K562 (cell line): ENCODE measurements around the gene DOK4. TPM values are rescaled to one million over a fixed set of nuclear protein-coding genes. Genes with fewer than 3 reads are reported as not detected.

Experiments
- ATF7 ChIP-seq: fragments of 450-650 bp; IDR thresholded peaks from 2 replicates; pipeline ENCODE4 v1.7.1; 2014; ENCODE audit warnings: mild to moderate bottlenecking, moderate library complexity
- BRD9 ChIP-seq: fragments of 450-650 bp; IDR thresholded peaks from 2 replicates; pipeline ENCODE4 v1.6.1; 2018; ENCODE audit warnings: low read depth; ENCODE audit not compliant: partially characterized antibody
- C11orf30 ChIP-seq: fragments of 450-650 bp; IDR thresholded peaks from 2 replicates; pipeline ENCODE4 v1.6.1; 2016; ENCODE audit warnings: low read depth, mild to moderate bottlenecking
- FOXJ3 ChIP-seq: sonication (generic); formaldehyde crosslinking; IDR thresholded peaks from 2 replicates; pipeline ENCODE4 v1.4.0; 2020; ENCODE audit warnings: mild to moderate bottlenecking, missing genetic modification reagents
- GATA2 ChIP-seq: sonication (generic); formaldehyde crosslinking; IDR thresholded peaks from 2 replicates; pipeline ENCODE4 v1.4.0; 2020; ENCODE audit warnings: mild to moderate bottlenecking, missing genetic modification reagents
- NBN ChIP-seq: fragments of 450-650 bp; IDR thresholded peaks from 2 replicates; pipeline ENCODE4 v1.6.1; 2016; ENCODE audit warnings: low read depth, mild to moderate bottlenecking
- NR2C1 ChIP-seq, 2 experiments: fragments of 450-650 bp; IDR thresholded peaks; 2 replicates each; pipeline ENCODE4 v1.6.1; 2017; ENCODE audit warnings: mild to moderate bottlenecking in 2 of 2, antibody characterized with exemption in 1 of 2, inconsistent platforms in 1 of 2, missing compliant biosample characterization in 1 of 2, missing genetic modification characterization in 1 of 2
- NR3C1 ChIP-seq: sonication (generic); formaldehyde crosslinking; IDR thresholded peaks from 2 replicates; pipeline ENCODE4 v1.8.1; 2022; ENCODE audit warnings: missing genetic modification reagents
- NRF1 ChIP-seq, 2 experiments: fragments of 450-650 bp; IDR thresholded peaks in 1 of 2; conservative IDR thresholded peaks in 1 of 2; 2 replicates each; pipeline ENCODE4 v1.6.1; 2014; ENCODE audit warnings: mild to moderate bottlenecking in 2 of 2
- PYGO2 ChIP-seq: fragments of 450-650 bp; IDR thresholded peaks from 2 replicates; pipeline ENCODE4 v1.6.1; 2016; ENCODE audit warnings: mild to moderate bottlenecking, missing genetic modification characterization, moderate library complexity, missing compliant biosample characterization
- SMARCC2 ChIP-seq: fragments of 450-650 bp; IDR thresholded peaks from 2 replicates; pipeline ENCODE4 v1.6.1; 2017; ENCODE audit warnings: antibody characterized with exemption, moderate library complexity, mild to moderate bottlenecking, low read depth
- XRCC5 ChIP-seq: fragments of 200-400 bp; formaldehyde crosslinking; IDR thresholded peaks from 2 replicates; pipeline ENCODE4 v1.6.1; 2017; ENCODE audit warnings: low read depth, mild to moderate bottlenecking, low read length
- ZEB2 ChIP-seq: fragments of 450-650 bp; IDR thresholded peaks from 2 replicates; pipeline ENCODE4 v1.6.1; 2016
- ZKSCAN8 ChIP-seq: fragments of 200-800 bp; sonication (Bioruptor generic); IDR thresholded peaks from 2 replicates; pipeline ENCODE4 v1.6.1; 2016; ENCODE audit warnings: missing genetic modification characterization, missing compliant biosample characterization
- ZNF143 ChIP-seq: sonication (generic); formaldehyde crosslinking; IDR thresholded peaks from 2 replicates; pipeline ENCODE4 v1.9.0; 2022; ENCODE audit warnings: mild to moderate bottlenecking, missing genetic modification reagents
- polyA plus RNA-seq, 8 experiments: library from polyadenylated mRNA; depleted of rRNA in 4 of 8; stranded (reverse) in 5 of 8; unstranded in 3 of 8; fragments of >200 nt; fragmentation: Nextera tagmentation in 2 of 8; fragmentation: Illumina TruSeq in 1 of 8; extraction: Ambion mirVana in 2 of 8; extraction: Trizol in 1 of 8; gene quantifications; 2 replicates each; pipeline versions ENCODE4 v1.2.1 to v1.2.3, GENCODE V29; 2011 to 2014; ENCODE audit warnings: inconsistent platforms in 1 of 8, missing spikeins in 1 of 8
- total RNA-seq, 7 experiments: library from RNA; depleted of rRNA in 6 of 7; stranded (reverse); fragments of >200 nt in 6 of 7; fragmentation: Illumina TruSeq in 2 of 7; extraction: Trizol in 2 of 7; gene quantifications; 2 replicates each; pipeline versions ENCODE4 v1.2.1 to v1.2.3, GENCODE V29; 2011 to 2021; ENCODE audit warnings: low replicate concordance in 1 of 7
- TF ChIP-seq, protein P1 (sequence below): fragments of 250-450 bp; sonication (Bioruptor Pico); IDR thresholded peaks from 2 replicates; pipeline ENCODE4 v1.4.0; 2020
- TF ChIP-seq, protein P2 (sequence below): sonication (generic); formaldehyde crosslinking; IDR thresholded peaks from 2 replicates; pipeline ENCODE4 v1.9.0; 2022; ENCODE audit warnings: mild to moderate bottlenecking, missing genetic modification reagents
- TF ChIP-seq, protein P3 (sequence below): fragments of 250-450 bp; sonication (Bioruptor Pico); IDR thresholded peaks from 2 replicates; pipeline ENCODE4 v1.8.0; 2021; ENCODE audit warnings: moderate library complexity, mild to moderate bottlenecking, inconsistent platforms
- TF ChIP-seq, protein P4 (sequence below), 2 experiments: IDR thresholded peaks; 2 replicates each; pipeline ENCODE4 v1.6.1; 2011; ENCODE audit warnings: borderline replicate concordance in 1 of 2, control low read depth in 1 of 2, low read depth in 1 of 2, low read length in 1 of 2, mild to moderate bottlenecking in 1 of 2, mixed read lengths in 1 of 2, moderate library complexity in 1 of 2; ENCODE audit not compliant: insufficient read depth in 1 of 2, insufficient read length in 1 of 2, poor library complexity in 1 of 2, severe bottlenecking in 1 of 2; ENCODE audit errors: extremely low read depth in 1 of 2
- TF ChIP-seq, protein P5 (sequence below), 2 experiments: fragments of 450-650 bp; IDR thresholded peaks; 2 replicates each; pipeline ENCODE4 v1.6.1; 2016
- TF ChIP-seq, protein P6 (sequence below), 2 experiments: fragments of 450-650 bp; conservative IDR thresholded peaks; 2 replicates each; pipeline ENCODE4 v1.6.1; 2017; ENCODE audit warnings: mild to moderate bottlenecking in 2 of 2, moderate library complexity in 2 of 2

DOK4 gene
- total and polyA plus RNA-seq, 9 of the 15 experiments (the other 6 are each of a cell fraction or from before 2014, with no cell fraction given), result 0.10 to 14.4 (median 8.3) TPM

DNA sequence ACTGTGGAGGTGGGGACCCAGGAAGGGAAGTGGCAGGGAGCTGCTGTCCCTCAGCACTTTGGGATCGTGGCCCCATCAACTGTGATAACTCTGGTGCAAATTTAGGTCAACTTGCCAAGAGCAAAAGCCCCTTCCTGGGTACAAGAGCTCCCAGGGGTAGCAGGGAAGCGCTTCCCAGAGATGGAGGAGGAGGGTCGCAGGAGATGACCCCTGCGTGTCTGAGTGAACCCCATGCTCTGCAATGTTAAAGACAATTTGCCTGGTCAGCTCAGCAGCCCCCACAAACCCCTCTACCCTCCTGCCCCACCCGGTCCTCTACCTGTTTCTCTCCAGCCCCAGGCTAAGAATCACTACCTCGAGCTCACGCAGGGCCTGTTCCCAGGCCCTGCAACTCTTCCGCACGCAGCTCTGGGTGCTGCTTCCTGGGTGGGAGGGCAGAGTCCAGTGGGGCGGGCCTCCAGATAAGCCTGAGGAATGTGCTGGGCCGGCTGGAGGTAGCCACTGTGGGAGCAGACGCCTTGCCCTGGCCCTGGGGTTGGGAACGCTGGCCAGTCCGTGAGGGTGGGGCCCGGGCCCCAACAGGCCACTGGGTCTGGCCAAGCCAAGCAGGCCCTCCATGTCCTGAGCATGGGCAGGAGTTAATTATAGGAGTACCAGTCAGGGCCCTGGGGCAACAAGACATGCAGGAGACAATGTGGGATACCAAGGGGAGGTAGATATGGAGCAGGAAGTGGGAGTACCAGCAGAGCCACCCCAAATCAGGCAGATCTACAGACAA, 6.1 kb downstream of the DOK4 start (continued):
- TF ChIP-seq ZKSCAN8 (CRISPR knock-in tag) (no peak), C11orf30 (no peak), NR3C1 (no peak), ATF7 (no peak), SMARCC2 (no peak), FOXJ3 (CRISPR knock-in tag) (no peak), NBN (no peak), GATA2 (0 out of 2 replicates have a peak, but pooled peaks have one; percentile 11), XRCC5 (no peak), BRD9 (no peak), ZEB2 (no peak), PYGO2 (tag) (no peak), NR2C1 (IDR thresholded peaks at IDR 0.05) (no peak), NR2C1 (tag; IDR thresholded peaks at IDR 0.05) (no peak), NRF1 (conservative IDR thresholded peaks at IDR 0.05 in 1 of 2, IDR thresholded peaks at IDR 0.05 in 1 of 2) (peak; percentile 57 to 59; a peak in 3 of 4 replicates), ZNF143 (CRISPR knock-in tag) (no peak)
- TF ChIP-seq, protein P1, sequence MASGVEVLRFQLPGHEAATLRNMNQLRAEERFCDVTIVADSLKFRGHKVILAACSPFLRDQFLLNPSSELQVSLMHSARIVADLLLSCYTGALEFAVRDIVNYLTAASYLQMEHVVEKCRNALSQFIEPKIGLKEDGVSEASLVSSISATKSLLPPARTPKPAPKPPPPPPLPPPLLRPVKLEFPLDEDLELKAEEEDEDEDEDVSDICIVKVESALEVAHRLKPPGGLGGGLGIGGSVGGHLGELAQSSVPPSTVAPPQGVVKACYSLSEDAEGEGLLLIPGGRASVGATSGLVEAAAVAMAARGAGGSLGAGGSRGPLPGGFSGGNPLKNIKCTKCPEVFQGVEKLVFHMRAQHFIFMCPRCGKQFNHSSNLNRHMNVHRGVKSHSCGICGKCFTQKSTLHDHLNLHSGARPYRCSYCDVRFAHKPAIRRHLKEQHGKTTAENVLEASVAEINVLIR (CRISPR knock-in tag), result no peak
- TF ChIP-seq, protein P2, sequence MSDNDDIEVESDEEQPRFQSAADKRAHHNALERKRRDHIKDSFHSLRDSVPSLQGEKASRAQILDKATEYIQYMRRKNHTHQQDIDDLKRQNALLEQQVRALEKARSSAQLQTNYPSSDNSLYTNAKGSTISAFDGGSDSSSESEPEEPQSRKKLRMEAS (CRISPR knock-in tag), result no peak
- TF ChIP-seq, protein P3, sequence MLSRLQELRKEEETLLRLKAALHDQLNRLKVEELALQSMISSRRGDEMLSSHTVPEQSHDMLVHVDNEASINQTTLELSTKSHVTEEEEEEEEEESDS (CRISPR knock-in tag), result no peak
- TF ChIP-seq, protein P4, sequence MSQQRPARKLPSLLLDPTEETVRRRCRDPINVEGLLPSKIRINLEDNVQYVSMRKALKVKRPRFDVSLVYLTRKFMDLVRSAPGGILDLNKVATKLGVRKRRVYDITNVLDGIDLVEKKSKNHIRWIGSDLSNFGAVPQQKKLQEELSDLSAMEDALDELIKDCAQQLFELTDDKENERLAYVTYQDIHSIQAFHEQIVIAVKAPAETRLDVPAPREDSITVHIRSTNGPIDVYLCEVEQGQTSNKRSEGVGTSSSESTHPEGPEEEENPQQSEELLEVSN (IDR thresholded peaks at IDR 0.05; ENCODE audit: borderline replicate concordance in 1 of 2, extremely low read depth in 1 of 2, insufficient read depth in 1 of 2, insufficient read length in 1 of 2, low read depth in 1 of 2, low read length in 1 of 2, poor library complexity in 1 of 2, severe bottlenecking in 1 of 2), result peak in 1 of 2 experiments; percentile 66
- TF ChIP-seq, protein P5, sequence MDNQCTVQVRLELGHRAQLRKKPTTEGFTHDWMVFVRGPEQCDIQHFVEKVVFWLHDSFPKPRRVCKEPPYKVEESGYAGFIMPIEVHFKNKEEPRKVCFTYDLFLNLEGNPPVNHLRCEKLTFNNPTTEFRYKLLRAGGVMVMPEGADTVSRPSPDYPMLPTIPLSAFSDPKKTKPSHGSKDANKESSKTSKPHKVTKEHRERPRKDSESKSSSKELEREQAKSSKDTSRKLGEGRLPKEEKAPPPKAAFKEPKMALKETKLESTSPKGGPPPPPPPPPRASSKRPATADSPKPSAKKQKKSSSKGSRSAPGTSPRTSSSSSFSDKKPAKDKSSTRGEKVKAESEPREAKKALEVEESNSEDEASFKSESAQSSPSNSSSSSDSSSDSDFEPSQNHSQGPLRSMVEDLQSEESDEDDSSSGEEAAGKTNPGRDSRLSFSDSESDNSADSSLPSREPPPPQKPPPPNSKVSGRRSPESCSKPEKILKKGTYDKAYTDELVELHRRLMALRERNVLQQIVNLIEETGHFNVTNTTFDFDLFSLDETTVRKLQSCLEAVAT (IDR thresholded peaks at IDR 0.05), result no peak
- TF ChIP-seq, protein P6, sequence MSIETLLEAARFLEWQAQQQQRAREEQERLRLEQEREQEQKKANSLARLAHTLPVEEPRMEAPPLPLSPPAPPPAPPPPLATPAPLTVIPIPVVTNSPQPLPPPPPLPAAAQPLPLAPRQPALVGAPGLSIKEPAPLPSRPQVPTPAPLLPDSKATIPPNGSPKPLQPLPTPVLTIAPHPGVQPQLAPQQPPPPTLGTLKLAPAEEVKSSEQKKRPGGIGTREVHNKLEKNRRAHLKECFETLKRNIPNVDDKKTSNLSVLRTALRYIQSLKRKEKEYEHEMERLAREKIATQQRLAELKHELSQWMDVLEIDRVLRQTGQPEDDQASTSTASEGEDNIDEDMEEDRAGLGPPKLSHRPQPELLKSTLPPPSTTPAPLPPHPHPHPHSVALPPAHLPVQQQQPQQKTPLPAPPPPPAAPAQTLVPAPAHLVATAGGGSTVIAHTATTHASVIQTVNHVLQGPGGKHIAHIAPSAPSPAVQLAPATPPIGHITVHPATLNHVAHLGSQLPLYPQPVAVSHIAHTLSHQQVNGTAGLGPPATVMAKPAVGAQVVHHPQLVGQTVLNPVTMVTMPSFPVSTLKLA (conservative IDR thresholded peaks at IDR 0.05), result 0 out of 4 replicates have a peak, but pooled peaks of 1 of the 2 experiments have one; percentile 24
